Right ventricle myocardium inferior (tissue), 1 donor: ENCODE data around the gene SEMA4D. TPM values are rescaled to one million over a fixed set of nuclear protein-coding genes. Genes with fewer than 3 reads are reported as not detected.
A peak's percentile ranks its signal among the peaks of the same experiment; 100 is the strongest.
"Not testable (repeated sequence)": the region's sequence is repeated elsewhere in the genome, so short reads cannot be mapped to it uniquely, and the experiment has no call there.

Experiments
- ATAC-seq: fragments of 200-7000 bp; cut with Tn5 transposase; one replicate; pipeline ENCODE4 v1.9.1; 2020; ENCODE audit warnings: mild to moderate bottlenecking, moderate library complexity
- DNase-seq: peaks from one replicate; pipeline ENCODE4 v3.0.0; 2021; ENCODE audit errors: missing footprints
- intact Hi-C: fragments of 100-400 bp; cut with DNase I; formaldehyde crosslinking; loops from one replicate; pipeline ENCODE4 v1.11.0; 2022
- total RNA-seq: library from RNA; stranded (reverse); fragmentation: NEBNext Ultra II Directional; extraction: Animal tissue kit (Norgen Biotek cat#: 25700); gene quantifications from one replicate; pipeline ENCODE4 v1.2.1, GENCODE V29; 2021
- donor health status: DM: no; HTN: yes; CAD: no; lungs with severe emphysema.

SEMA4D gene
- total RNA-seq, 1 donor from 2014 or later: 24.1 TPM

DNA sequence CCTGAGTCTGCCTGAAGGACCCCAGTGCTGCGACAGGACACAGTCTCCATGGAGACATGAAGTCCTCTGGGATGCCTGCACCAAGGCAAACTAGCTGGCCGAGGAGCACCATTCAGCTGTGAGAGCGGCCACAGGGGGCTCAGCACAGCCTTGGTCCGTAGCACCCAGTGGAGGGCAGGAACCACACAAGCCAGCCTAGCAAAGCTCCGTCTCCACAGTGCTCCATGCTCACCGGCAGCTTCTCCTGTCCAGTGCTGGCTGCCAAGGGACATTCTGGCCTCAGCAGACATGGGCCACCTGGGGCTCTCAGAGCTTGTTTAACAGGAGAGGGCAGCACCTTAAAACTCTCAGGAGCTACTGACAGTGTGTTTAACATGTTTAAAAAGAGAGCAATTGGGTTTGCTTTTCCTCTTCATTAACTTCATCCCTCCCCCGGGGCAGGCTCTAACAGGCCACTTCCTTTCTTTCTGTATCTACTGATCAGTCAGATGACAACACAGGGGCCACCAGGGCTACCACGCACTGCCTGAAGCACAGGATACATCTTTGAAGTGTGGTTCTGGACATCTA lies 122.6 kb downstream of the SEMA4D start:
- ATAC-seq: no peak
- DNase-seq: no peak
- intact Hi-C loops: no loop called here

DNA sequence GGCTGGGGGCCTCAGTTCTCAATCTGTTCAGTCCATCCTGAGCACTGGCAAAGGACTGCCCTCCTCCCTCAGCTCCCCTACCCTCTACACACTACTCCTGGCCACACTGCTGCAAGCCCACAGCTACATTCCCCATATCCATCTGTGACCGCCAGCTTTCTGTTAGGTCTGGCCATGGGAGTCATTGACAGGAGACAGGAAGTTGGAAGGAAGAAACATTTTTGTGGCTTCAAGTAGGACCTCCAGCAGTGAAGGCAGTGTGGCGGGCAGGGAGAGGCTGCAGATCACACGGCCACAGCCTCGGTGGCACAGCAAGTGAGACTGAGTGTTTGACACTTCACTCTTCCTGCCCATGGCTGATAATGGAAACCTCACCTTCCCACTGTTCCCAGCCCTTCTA lies 123.7 kb downstream of the SEMA4D start:
- intact Hi-C loops: no loop called here
- ATAC-seq: no peak
- DNase-seq: no peak

DNA sequence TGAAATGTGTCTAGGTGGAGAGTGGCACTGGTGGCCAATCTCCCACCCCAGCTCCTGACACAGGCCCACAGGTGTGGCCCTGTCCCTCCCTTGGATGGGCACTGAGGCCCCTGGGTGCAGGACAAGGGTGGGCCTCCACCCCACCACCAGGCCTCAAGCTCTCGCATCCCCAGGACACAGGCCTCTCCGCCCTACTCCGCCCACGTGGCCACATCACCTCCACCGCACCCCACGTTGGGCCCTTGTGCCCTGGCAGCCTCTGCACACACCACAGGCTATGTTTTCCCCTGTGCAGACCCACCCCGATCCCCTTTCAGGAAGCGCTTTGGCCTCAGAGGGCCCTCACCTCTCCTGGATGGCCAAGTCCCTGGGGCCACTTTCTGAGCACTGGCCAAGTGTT lies 124.9 kb downstream of the SEMA4D start:
- intact Hi-C loops: no loop called here
- ATAC-seq: no peak
- DNase-seq: no peak

DNA sequence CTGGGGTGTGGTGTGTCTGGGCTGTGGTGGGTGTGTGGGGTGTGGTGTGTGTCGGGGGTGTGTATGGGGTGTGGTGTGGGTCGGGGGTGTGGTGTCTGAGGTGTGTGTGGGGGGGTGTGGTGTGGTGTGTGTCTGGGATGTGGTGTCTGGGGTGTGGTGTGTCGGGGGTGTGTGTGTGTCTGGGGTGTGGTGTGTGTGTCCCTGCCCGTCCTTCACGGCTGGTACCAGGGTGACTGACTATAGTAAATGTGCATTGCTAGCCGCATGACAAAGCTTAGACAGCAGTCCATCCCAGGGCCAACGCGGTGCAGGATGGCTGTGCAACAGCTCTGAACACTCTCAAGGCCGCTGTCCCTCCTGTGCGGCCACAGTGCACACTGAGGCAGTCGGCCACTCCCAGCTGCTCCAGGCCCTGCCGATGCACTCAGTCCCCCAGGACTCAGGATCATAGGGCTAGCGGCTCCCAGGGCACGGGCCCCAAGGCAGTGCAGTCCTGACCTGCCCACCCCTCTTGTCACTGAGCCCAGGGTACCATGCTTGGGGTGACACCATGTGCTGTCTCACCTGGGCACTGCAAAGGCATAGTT lies 125.6 kb downstream of the SEMA4D start:
- ATAC-seq (peak; percentile 9), DNase-seq (no peak)
- intact Hi-C loops: no loop called here

GRCh38 chr9:89371791-89372190 lies 126.1 kb downstream of the SEMA4D start:
- ATAC-seq, DNase-seq, intact Hi-C loops: not testable (repeated sequence)

DNA sequence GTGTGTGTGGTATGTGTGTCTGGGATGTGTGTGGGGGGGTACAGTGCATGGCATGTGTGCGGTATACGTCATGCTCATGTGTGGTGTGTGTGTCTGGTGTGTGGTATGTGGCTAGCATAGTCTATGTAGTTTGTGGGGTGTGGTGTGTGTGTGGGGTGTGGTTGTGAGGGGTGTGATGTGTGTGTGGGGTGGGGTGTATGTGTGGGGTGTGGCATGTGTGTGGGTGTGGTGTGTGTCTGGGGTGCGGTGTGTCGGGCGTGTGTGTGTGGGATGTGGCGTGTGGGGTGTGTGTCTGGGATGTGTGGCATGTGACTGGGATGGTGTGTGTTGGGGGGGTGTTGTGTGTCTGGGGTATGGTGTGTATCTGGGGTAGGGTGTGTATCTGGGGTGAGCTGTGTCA lies 127.3 kb downstream of the SEMA4D start:
- no peak for DNase-seq
- ATAC-seq: no peak
- intact Hi-C loops: no loop called here

DNA sequence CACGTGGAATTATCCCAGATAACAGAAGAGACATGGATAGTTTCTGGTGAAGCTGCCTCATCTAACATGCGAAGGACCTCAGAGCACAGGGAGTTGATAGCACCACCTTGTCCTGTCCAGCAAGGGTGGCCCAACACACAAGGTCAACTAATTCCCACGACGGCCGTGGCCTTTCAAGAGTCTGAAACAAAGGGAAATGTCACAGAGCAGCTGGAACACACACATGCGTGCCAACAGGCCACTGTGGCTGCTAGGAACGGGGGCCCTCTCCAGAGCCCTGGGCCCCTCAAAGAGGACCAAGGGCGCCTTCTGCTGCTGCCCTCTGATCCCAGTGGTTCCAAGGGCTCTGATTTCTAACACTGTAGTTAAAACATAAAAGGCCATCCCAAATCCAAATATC lies 128.9 kb downstream of the SEMA4D start:
- intact Hi-C loops: loop anchor here (10.0 kb wide), 1 partner anchor 56 kb away; no protein-coding TSS in a partner anchor
- ATAC-seq (no peak), DNase-seq (no peak)

GRCh38 chr9:89368550-89368949 lies 129.4 kb downstream of the SEMA4D start:
- no peak for DNase-seq
- intact Hi-C loops: loop anchor here (10.0 kb wide), 1 partner anchor 56 kb away; no protein-coding TSS in a partner anchor
- no peak for ATAC-seq

DNA sequence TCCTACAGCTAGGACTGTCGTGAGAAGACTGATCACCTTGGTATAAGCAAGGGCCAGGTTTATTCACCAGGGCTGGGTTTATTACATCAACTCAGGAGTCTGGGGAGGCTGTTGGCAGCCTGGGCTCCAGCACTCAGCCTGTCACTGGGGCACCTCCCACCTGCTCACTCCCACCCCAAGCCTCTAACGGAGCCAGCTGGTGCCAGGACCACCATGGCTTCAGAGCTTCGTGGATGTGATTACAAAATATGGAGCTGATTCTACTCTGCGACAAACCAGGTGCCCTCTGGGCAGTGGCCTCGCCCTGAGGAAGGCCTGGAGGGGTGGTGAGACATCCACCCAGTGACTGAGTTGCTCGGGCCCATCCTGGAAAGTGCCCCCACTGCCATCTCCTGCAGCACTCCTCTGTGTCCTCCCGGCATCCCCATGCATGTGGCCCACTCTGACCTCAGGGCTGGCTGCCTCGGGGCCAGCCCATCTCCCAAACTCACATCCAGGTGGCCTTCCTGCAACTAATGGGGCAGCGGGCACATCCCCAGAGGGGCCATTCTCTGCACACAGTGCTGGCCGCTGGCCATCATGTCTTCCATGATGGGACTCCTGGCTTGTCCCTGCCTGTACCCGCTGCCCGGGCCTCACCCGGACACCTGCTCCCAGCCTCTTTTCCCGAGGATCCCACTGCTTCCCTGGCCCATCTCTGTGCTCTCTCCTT lies 130.0 kb downstream of the SEMA4D start:
- DNase-seq (no peak), ATAC-seq (no peak)
- intact Hi-C loops: loop anchor here (10.0 kb wide), 1 partner anchor 57 kb away; no protein-coding TSS in a partner anchor

DNA sequence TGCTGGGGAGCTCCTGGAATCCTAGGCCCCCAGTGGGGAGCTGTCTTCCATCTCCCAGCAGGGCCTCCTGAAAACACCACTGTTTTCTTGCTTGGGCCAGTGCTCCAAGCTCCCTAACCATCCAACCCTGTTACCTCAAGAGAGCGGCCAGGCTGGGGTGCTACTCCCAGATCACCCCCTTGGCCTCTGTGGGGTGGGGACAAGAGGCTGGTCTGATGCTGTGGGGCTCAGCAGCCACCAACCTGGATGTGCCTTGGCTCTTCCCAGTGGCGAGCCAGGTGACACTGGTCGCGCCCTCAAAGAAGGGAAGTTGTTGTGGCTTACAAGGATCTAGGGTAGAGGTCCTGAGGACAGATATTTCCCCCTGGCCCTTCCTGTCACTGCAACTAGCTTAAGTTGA lies 130.6 kb downstream of the SEMA4D start:
- intact Hi-C loops: loop anchor here (10.0 kb wide), 1 partner anchor 58 kb away; no protein-coding TSS in a partner anchor
- no peak for ATAC-seq
- DNase-seq: no peak

GRCh38 chr9:89366711-89367110 lies 131.2 kb downstream of the SEMA4D start:
- ATAC-seq (no peak), DNase-seq (no peak)
- intact Hi-C loops: loop anchor here (10.0 kb wide), 1 partner anchor 58 kb away; no protein-coding TSS in a partner anchor

- ATAC-seq (no peak), DNase-seq (no peak)
- intact Hi-C loops: loop anchor here (10.0 kb wide), 1 partner anchor 59 kb away; no protein-coding TSS in a partner anchor
Measured at GRCh38 chr9:89365532-89365912, 132.4 kb downstream of the SEMA4D start.

- ATAC-seq (no peak), DNase-seq (no peak)
- intact Hi-C loops: loop anchor here (10.0 kb wide), 1 partner anchor 60 kb away; no protein-coding TSS in a partner anchor
Measured at GRCh38 chr9:89364666-89365531, 133.0 kb downstream of the SEMA4D start.

- intact Hi-C loops: loop anchor here (10.0 kb wide), 1 partner anchor 61 kb away; no protein-coding TSS in a partner anchor
- no peak for DNase-seq
- no peak for ATAC-seq
Measured at GRCh38 chr9:89363921-89364665, 133.8 kb downstream of the SEMA4D start.

GRCh38 chr9:89363311-89363670 lies 134.6 kb downstream of the SEMA4D start:
- ATAC-seq (no peak), DNase-seq (no peak)
- intact Hi-C loops: loop anchor here (10.0 kb wide), 1 partner anchor 62 kb away; no protein-coding TSS in a partner anchor

DNA sequence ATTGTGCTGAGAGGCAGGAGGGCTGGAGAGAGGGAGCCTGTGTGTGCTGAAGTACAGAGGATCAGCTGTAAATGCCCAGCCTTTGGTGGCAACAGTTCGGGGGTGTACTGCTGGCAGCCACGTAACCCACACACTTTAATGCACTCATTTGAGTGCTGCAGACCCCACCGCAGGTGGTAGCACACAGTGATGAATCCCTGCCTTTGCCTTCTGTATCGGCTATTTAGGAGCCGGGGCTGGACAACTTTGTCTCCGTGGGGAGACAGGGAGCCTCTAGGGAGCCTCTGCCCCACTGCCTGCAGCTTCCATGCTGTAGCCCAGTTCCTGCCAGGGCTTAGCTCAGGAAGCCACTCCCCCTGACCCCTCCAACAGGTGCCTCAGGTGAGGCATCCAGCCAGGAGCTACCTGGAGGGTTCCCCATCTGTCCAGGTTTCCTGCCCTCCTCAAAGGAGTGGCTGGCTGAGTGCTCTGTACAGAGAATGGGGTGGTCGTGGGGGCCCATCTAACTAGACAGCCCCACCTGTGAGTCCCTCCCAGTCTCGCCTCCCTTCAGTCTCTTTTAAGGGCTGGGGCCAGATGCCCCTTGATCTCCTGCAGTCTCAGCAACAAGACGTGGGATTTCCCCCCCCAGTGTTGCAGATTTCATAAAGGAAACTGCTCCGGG lies 135.1 kb downstream of the SEMA4D start:
- ATAC-seq (no peak), DNase-seq (no peak)
- intact Hi-C loops: loop anchor here (10.0 kb wide), 1 partner anchor 62 kb away; no protein-coding TSS in a partner anchor

DNA sequence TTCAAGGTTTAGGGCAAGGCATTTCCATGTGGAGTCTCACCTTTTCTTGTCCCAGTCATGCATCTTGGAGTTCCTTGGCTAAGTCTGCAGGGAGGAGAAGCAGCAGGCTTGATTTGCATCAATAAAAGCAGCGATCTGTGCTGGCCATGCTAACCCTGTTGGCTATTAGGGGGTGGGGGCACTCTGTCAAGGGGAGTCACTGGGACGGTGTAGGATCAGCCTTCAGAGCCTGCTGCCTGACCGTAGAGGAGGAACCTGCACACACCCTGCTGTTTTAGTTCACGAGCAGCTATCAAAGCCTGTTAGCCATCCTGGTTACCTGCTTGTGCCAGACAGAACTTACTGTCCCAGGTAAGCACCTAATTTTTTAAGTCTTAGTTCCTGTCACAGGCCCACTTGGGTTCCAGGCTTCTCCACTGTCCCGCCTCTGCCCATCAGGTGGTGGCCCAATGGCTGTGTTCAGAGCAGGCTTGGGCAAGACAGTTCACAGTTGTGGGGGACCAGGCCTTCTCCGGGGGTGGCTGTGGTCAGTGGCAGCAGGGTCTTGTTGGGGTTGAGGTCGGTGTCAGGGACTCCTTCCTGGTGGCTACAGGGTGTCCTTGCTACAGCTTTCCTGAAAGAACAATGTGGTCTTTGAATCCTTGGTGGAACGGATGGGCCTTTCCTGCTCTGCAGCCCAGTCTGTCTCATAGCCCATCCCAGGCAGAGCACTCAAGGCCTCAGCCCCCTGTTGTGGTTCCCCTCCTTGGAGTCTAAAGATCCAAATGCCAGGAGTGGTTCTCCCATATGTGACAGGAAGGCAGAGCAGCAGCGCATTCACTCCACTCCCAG lies 135.9 kb downstream of the SEMA4D start:
- intact Hi-C loops: loop anchor here (10.0 kb wide), 1 partner anchor 63 kb away; no protein-coding TSS in a partner anchor
- no peak for DNase-seq
- ATAC-seq: no peak
